Liver (tissue), 9 donors: ENCODE data around the gene OGA. TPM values are rescaled to one million over a fixed set of nuclear protein-coding genes. Genes with fewer than 3 reads are reported as not detected.

ENCODE experiments used
- DNase-seq: peaks from one replicate; pipeline ENCODE4 v3.0.0-alpha.2; 2017; ENCODE audit warnings: low spot score
- H3K27ac ChIP-seq, 2 donors: one replicate each; pipeline ENCODE4 v1.7.0; 2013; ENCODE audit warnings: inconsistent platforms in 2 of 2, low read length in 2 of 2, control low read depth in 1 of 2, low read depth in 1 of 2, mild to moderate bottlenecking in 1 of 2
- H3K27me3 ChIP-seq, 4 donors: one replicate each; pipeline versions ENCODE4 v1.6.1 to v1.7.0; 2013; ENCODE audit warnings: low read length in 3 of 4, inconsistent platforms in 1 of 4, mild to moderate bottlenecking in 1 of 4, moderate library complexity in 1 of 4; ENCODE audit not compliant: control insufficient read depth in 4 of 4, insufficient read depth in 4 of 4
- H3K36me3 ChIP-seq, 4 donors: one replicate each; pipeline versions ENCODE4 v1.6.1 to v1.7.0; 2013; ENCODE audit warnings: low read length in 3 of 4, mild to moderate bottlenecking in 3 of 4, low read depth in 1 of 4, moderate library complexity in 1 of 4; ENCODE audit not compliant: control insufficient read depth in 4 of 4, insufficient read depth in 3 of 4
- H3K4me1 ChIP-seq, 4 donors: one replicate each; pipeline versions ENCODE4 v1.6.1 to v1.7.0; 2013; ENCODE audit warnings: low read length in 3 of 4, mild to moderate bottlenecking in 3 of 4, moderate library complexity in 1 of 4; ENCODE audit not compliant: control insufficient read depth in 4 of 4, insufficient read depth in 4 of 4
- H3K4me3 ChIP-seq, 3 donors: one replicate each; pipeline versions ENCODE4 v1.6.1 to v1.7.0; 2013; ENCODE audit warnings: low read length in 3 of 3, control low read depth in 1 of 3, low read depth in 1 of 3, mild to moderate bottlenecking in 1 of 3
- H3K9ac ChIP-seq, 2 donors: one replicate each; pipeline ENCODE4 v1.7.0; 2013; ENCODE audit warnings: low read length in 2 of 2, mild to moderate bottlenecking in 2 of 2, moderate library complexity in 2 of 2, control low read depth in 1 of 2, low read depth in 1 of 2
- H3K9me3 ChIP-seq, 4 donors: one replicate each; pipeline versions ENCODE4 v1.6.1 to v1.7.0; 2013; ENCODE audit warnings: low read length in 3 of 4; ENCODE audit not compliant: control insufficient read depth in 4 of 4
- CTCF ChIP-seq: fragments of 150-350 bp; IDR thresholded peaks from 2 replicates; pipeline ENCODE4 v1.5.1; 2017; ENCODE audit warnings: improper control_type of control experiment, low read depth, low read length; ENCODE audit not compliant: missing input control
- EGR1 ChIP-seq, 2 donors: IDR thresholded peaks; 2 replicates each; pipeline ENCODE4 v1.6.1; 2016 to 2018; ENCODE audit warnings: antibody characterized with exemption in 2 of 2, low read depth in 2 of 2
- FOXA2 ChIP-seq: IDR thresholded peaks from 2 replicates; pipeline ENCODE4 v1.6.1; 2016; ENCODE audit warnings: antibody characterized with exemption
- GABPA ChIP-seq, 2 donors: IDR thresholded peaks in 1 of 2; conservative IDR thresholded peaks in 1 of 2; 2 replicates each; pipeline ENCODE4 v1.6.1; 2016; ENCODE audit warnings: antibody characterized with exemption in 2 of 2, mild to moderate bottlenecking in 1 of 2, moderate library complexity in 1 of 2
- HNF4A ChIP-seq, 2 donors: conservative IDR thresholded peaks; 2 replicates each; pipeline ENCODE4 v1.6.1; 2016; ENCODE audit warnings: antibody characterized with exemption in 2 of 2, mild to moderate bottlenecking in 2 of 2
- HNF4G ChIP-seq: IDR thresholded peaks from 2 replicates; pipeline ENCODE4 v1.6.1; 2016; ENCODE audit warnings: antibody characterized with exemption
- REST ChIP-seq: IDR thresholded peaks from 2 replicates; pipeline ENCODE4 v1.6.1; 2016; ENCODE audit warnings: antibody characterized with exemption, mild to moderate bottlenecking
- RXRA ChIP-seq, 2 donors: IDR thresholded peaks; 2 replicates each; pipeline ENCODE4 v1.6.1; 2017 to 2018; ENCODE audit warnings: antibody characterized with exemption in 2 of 2, mild to moderate bottlenecking in 1 of 2
- TAF1 ChIP-seq: conservative IDR thresholded peaks from 2 replicates; pipeline ENCODE4 v1.6.1; 2016; ENCODE audit warnings: antibody characterized with exemption, mild to moderate bottlenecking
- YY1 ChIP-seq: IDR thresholded peaks from 2 replicates; pipeline ENCODE4 v1.6.1; 2016; ENCODE audit warnings: antibody characterized with exemption, mild to moderate bottlenecking
- ZBTB33 ChIP-seq: IDR thresholded peaks from 2 replicates; pipeline ENCODE4 v1.6.1; 2016; ENCODE audit warnings: antibody characterized with exemption
- WGBS: extraction: QIAGEN DNeasy Blood & Tissue Kit; methylation state at CpG from one replicate; pipeline ENCODE4 v1.1.7; 2013; 5-methylcytosine and 5-hydroxymethylcytosine counted together
- polyA plus RNA-seq, 2 donors: library from polyadenylated mRNA; stranded (reverse) in 1 of 2; unstranded in 1 of 2; fragments of 200-250 nt in 1 of 2; fragments of >200 nt in 1 of 2; fragmentation: Nextera tagmentation in 1 of 2; extraction: Ambion mirVana in 1 of 2; gene quantifications; one replicate each; pipeline versions ENCODE4 v1.2.1 to v1.2.3, GENCODE V29; 2013 to 2015
- total RNA-seq, 2 donors: library from RNA; depleted of rRNA; stranded (reverse); fragments of >200 nt; gene quantifications; one replicate each; pipeline ENCODE4 v1.2.3, GENCODE V29; 2014
- donor health status: healthy.
- donor health status: healthy.
- donor health status: healthy.
- donor health status: healthy.
- donor health status: healthy.

The OGA gene
- total and polyA plus RNA-seq, 4 donors: 18.0 to 64.3 (median 41.4) TPM

GRCh38 chr10:101763141-101763846, 55.0 kb downstream of the OGA start:
- no peak for DNase-seq
- no peaks in the 10 kb centered on the region for H3K27me3 ChIP-seq

More at GRCh38 chr10:101763141-101763846, 55.0 kb downstream of the OGA start:
- Histone ChIP-seq H3K4me1 (no peaks in the 10 kb centered on the region), H3K9ac (no peak overlapping the region), H3K36me3 (no peaks in the 10 kb centered on the region), H3K27ac (no peak overlapping the region), H3K9me3 (no peaks in the 10 kb centered on the region), H3K4me3 (no peak overlapping the region)
- WGBS: 91% methylated on average over 10 of the region's 10 CpGs
- no peak for TF ChIP-seq RXRA (IDR thresholded peaks at IDR 0.05)
- no peak for TF ChIP-seq EGR1 (IDR thresholded peaks at IDR 0.05; ENCODE audit: low read depth in 2 of 2)
- no peak for TF ChIP-seq FOXA2
- no peak for TF ChIP-seq REST
- TF ChIP-seq YY1: no peak
- no peak for TF ChIP-seq ZBTB33
- TF ChIP-seq GABPA (IDR thresholded peaks at IDR 0.05 in 1 of 2, conservative IDR thresholded peaks at IDR 0.05 in 1 of 2): no peak
- no peak for TF ChIP-seq CTCF
- TF ChIP-seq HNF4A (conservative IDR thresholded peaks at IDR 0.05): no peak
- TF ChIP-seq HNF4G: no peak
- TF ChIP-seq TAF1: no peak
